IMR-90 (cell line): ENCODE measurements around the gene BRWD1.

Experiments used
- CTCF ChIP-seq: conservative IDR thresholded peaks from 2 replicates; pipeline ENCODE4 v1.5.1; 2012; ENCODE audit warnings: mild to moderate bottlenecking, low read depth, low read length, improper control_type of control experiment
- RAD21 ChIP-seq: IDR thresholded peaks from 2 replicates; pipeline ENCODE4 v1.6.1; 2012; ENCODE audit warnings: low read length, improper control_type of control experiment
- SMC3 ChIP-seq: fragments of 150-350 bp; IDR thresholded peaks from 2 replicates; pipeline ENCODE4 v1.6.1; 2016; ENCODE audit warnings: low read depth, mild to moderate bottlenecking, antibody characterized with exemption, low read length, moderate library complexity

- no peak for TF ChIP-seq RAD21
- no peak for TF ChIP-seq CTCF
- TF ChIP-seq SMC3, result no peak
Measured at GRCh38 chr21:39321424-39321823, 8.0 kb upstream of the BRWD1 start.
